Measurements from ENCODE around the gene ZNF839.

DNA sequence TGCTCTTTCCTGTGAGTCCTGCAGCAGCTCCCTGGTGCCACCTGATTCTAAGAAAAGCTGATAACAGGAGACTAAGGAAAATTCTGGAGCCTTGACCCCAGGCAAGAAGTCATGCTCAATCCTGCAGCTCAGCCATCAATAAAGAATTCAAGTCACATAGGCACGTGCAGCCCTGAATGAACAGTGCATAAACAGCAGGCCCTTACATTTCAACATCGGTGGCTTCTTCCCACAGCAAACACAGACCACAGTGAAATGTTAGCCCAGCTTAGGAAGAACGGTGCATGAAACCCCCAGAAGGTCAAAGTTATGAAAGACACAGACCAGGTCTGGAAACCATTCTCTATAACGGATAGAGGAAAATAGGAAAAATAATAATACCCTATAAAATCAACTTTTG is 32.7 kb downstream of the ZNF839 start:
- TF ChIP-seq, protein P1, sequence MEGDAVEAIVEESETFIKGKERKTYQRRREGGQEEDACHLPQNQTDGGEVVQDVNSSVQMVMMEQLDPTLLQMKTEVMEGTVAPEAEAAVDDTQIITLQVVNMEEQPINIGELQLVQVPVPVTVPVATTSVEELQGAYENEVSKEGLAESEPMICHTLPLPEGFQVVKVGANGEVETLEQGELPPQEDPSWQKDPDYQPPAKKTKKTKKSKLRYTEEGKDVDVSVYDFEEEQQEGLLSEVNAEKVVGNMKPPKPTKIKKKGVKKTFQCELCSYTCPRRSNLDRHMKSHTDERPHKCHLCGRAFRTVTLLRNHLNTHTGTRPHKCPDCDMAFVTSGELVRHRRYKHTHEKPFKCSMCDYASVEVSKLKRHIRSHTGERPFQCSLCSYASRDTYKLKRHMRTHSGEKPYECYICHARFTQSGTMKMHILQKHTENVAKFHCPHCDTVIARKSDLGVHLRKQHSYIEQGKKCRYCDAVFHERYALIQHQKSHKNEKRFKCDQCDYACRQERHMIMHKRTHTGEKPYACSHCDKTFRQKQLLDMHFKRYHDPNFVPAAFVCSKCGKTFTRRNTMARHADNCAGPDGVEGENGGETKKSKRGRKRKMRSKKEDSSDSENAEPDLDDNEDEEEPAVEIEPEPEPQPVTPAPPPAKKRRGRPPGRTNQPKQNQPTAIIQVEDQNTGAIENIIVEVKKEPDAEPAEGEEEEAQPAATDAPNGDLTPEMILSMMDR (IDR thresholded peaks at IDR 0.05) = no peak
- TF ChIP-seq POLR2A (IDR thresholded peaks at IDR 0.05) = no peak

Data from Peyer's patch (tissue), 4 donors.